ENCODE measurements around the gene CLCF1.
A peak's percentile ranks its signal among the peaks of the same experiment; 100 is the strongest.

The CLCF1 gene

GRCh38 chr11:67372993-67373647 lies at the start of gene CLCF1:
Gene CLCF1 (minus strand): TSS chr11:67373598. CDS start chr11:67373539, 59 bp downstream.
- DNase-seq: peak; percentile 52

- no peak for DNase-seq
Measured at GRCh38 chr11:67422891-67423290, 49.5 kb upstream of the CLCF1 start.

- DNase-seq: no peak
Measured at GRCh38 chr11:67421430-67422031, 48.1 kb upstream of the CLCF1 start.

- DNase-seq: peak; percentile 93
Measured at GRCh38 chr11:67420646-67421429, 47.4 kb upstream of the CLCF1 start.

GRCh38 chr11:67420147-67420645 lies 46.8 kb upstream of the CLCF1 start:
- DNase-seq: no peak

GRCh38 chr11:67419325-67420049 lies 46.1 kb upstream of the CLCF1 start:
- no peak for DNase-seq

GRCh38 chr11:67418476-67419281 lies 45.3 kb upstream of the CLCF1 start:
- peak; percentile 18 for DNase-seq

GRCh38 chr11:67417425-67417824 lies 44.0 kb upstream of the CLCF1 start:
- no peak for DNase-seq

- no peak for DNase-seq
Measured at GRCh38 chr11:67416416-67417335, 43.3 kb upstream of the CLCF1 start.

- no peak for DNase-seq
Measured at GRCh38 chr11:67415501-67416304, 42.3 kb upstream of the CLCF1 start, which contains the start of gene CARNS1. Gene CARNS1 (plus strand): TSS chr11:67415678. CDS start chr11:67416200, 522 bp downstream.

GRCh38 chr11:67413266-67413849 lies 40.0 kb upstream of the CLCF1 start:
- DNase-seq: no peak

- no peak for DNase-seq
Measured at GRCh38 chr11:67412495-67413179, 39.2 kb upstream of the CLCF1 start.

- no peak for DNase-seq
Measured at GRCh38 chr11:67411785-67412152, 38.4 kb upstream of the CLCF1 start.

- no peak for DNase-seq
Measured at GRCh38 chr11:67410984-67411784, 37.8 kb upstream of the CLCF1 start.

GRCh38 chr11:67410369-67410831 lies 37.0 kb upstream of the CLCF1 start:
- no peak for DNase-seq

- DNase-seq: no peak
Measured at GRCh38 chr11:67409781-67410368, 36.5 kb upstream of the CLCF1 start.

- no peak for DNase-seq
Measured at GRCh38 chr11:67409261-67409666, 35.9 kb upstream of the CLCF1 start.
